Measurements from ENCODE around the gene LRRC55. TPM values are rescaled to one million over a fixed set of nuclear protein-coding genes. Genes with fewer than 3 reads are reported as not detected.

LRRC55 gene
- total RNA-seq, 1 donor from 2014 or later = 0.16 TPM

DNA sequence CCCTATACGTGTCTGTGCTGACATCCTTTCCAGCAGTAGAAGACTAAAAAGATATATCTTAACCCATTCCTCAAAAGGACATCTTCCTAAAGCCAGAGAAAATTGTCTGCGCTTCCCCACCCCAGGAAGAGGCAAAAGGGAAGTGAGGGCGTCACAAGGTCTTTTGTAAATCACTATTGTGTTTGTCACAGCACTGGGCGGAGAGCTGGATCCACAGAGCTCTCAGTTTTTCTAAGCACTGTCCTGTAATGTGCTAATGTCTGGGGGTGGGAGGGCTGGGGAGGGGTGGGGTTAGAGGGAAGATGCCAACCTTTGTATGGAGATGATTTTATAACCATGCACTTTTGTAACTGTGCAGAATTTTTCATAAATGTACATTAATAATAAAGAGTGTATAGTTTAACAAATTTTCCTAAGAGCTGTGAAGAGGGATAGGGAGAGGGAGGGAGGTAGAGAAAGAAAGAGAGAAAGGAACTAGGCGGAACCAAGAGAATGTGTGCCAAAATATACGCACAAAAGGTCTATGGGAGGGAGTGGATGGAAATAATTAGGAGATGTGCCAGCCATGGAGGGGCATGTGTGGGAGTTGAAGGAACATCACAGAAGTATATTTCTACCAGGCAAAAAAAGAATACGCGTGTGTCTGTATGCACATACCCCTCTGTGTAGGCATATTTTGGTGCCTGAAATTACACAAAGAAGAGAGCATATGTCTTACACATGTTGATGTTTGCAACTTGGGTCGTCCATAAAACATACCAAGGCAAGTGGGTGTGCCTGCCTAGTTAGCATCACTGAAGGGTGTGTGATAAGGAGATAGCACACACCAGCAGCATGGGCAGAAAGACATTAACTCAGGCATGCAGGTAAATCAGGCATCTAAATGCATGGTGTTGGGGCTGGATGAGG, 9.8 kb downstream of the LRRC55 start:
- Histone ChIP-seq H3K27me3 (ENCODE audit: low read depth) (no peaks in the 10 kb centered on the region), H3K36me3 (no peaks in the 10 kb centered on the region), H3K4me1 (peaks cover 43% of the 10 kb centered on the region), H3K27ac (replicated peaks) (peak overlapping the region; percentile 62), H3K4me3 (no peak overlapping the region), H3K9me3 (replicated peaks) (no peaks in the 10 kb centered on the region)
- no peak for TF ChIP-seq CTCF (IDR thresholded peaks at IDR 0.05; ENCODE audit: borderline replicate concordance)
- intact Hi-C loops (cut with micrococcal nuclease) = no loop called here
- no peak for DNase-seq

GRCh38 chr11:57192316-57192715, 10.6 kb downstream of the LRRC55 start:
- H3K27ac ChIP-seq (replicated peaks) = peak overlapping the region; percentile 62
- no peak overlapping the region for H3K4me3 ChIP-seq
- TF ChIP-seq CTCF (IDR thresholded peaks at IDR 0.05; ENCODE audit: borderline replicate concordance) = no peak
- no peak for DNase-seq
- H3K27me3 ChIP-seq (ENCODE audit: low read depth) = no peaks in the 10 kb centered on the region
- peaks cover 50% of the 10 kb centered on the region for H3K4me1 ChIP-seq
- intact Hi-C loops (cut with micrococcal nuclease) = no loop called here
- no peaks in the 10 kb centered on the region for H3K36me3 ChIP-seq
- no peaks in the 10 kb centered on the region for H3K9me3 ChIP-seq (replicated peaks)

- TF ChIP-seq CTCF (IDR thresholded peaks at IDR 0.05; ENCODE audit: borderline replicate concordance) = no peak
- intact Hi-C loops (cut with micrococcal nuclease) = no loop called here
- Histone ChIP-seq H3K9me3 (replicated peaks) (no peaks in the 10 kb centered on the region), H3K27me3 (ENCODE audit: low read depth) (no peaks in the 10 kb centered on the region), H3K4me3 (no peak overlapping the region), H3K36me3 (no peaks in the 10 kb centered on the region), H3K4me1 (peaks cover 78% of the 10 kb centered on the region), H3K27ac (replicated peaks) (peak overlapping the region; percentile 70)
- no peak for DNase-seq
Measured at GRCh38 chr11:57196596-57196995, 14.8 kb downstream of the LRRC55 start.

- intact Hi-C loops (cut with micrococcal nuclease) = no loop called here
- no peak for TF ChIP-seq CTCF (IDR thresholded peaks at IDR 0.05; ENCODE audit: borderline replicate concordance)
- H3K27ac ChIP-seq (replicated peaks) = no peak overlapping the region
- H3K27me3 ChIP-seq (ENCODE audit: low read depth) = no peaks in the 10 kb centered on the region
- H3K36me3 ChIP-seq = no peaks in the 10 kb centered on the region
- H3K4me1 ChIP-seq = peaks cover 78% of the 10 kb centered on the region
- H3K9me3 ChIP-seq (replicated peaks) = no peaks in the 10 kb centered on the region
- H3K4me3 ChIP-seq = no peak overlapping the region
- no peak for DNase-seq
Measured at GRCh38 chr11:57197762-57198161, 16.0 kb downstream of the LRRC55 start.

DNA sequence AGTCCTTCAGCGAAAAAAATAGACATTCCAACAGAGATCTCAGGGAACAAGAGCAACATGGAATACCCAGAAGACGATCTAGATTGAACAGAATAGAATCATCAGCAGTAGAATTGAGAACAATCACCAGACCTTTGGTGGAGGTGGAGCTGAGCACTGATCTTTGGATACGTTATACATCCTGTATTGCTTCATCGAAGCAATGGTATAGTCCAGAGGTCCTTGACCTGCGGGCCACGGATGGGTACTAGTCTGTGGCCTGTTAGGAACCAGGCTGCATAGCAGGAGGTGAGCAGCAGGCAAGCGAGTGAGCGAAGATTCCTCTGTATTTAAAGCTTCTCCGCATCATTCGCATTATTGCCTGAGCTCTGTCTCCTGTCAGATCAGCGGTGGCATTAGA, 17.6 kb downstream of the LRRC55 start:
- TF ChIP-seq CTCF (IDR thresholded peaks at IDR 0.05; ENCODE audit: borderline replicate concordance) = no peak
- intact Hi-C loops (cut with micrococcal nuclease) = no loop called here

More for the DNA sequence above, 17.6 kb downstream of the LRRC55 start:
- Histone ChIP-seq H3K27ac (replicated peaks) (peak overlapping the region; percentile 85), H3K4me1 (peaks cover 88% of the 10 kb centered on the region), H3K9me3 (replicated peaks) (no peaks in the 10 kb centered on the region), H3K36me3 (no peaks in the 10 kb centered on the region), H3K27me3 (ENCODE audit: low read depth) (no peaks in the 10 kb centered on the region), H3K4me3 (no peak overlapping the region)
- DNase-seq = no peak

All from left ventricle myocardium inferior (tissue), 1 donor.